NT2/D1 (cell line): ENCODE data around the gene NPHP3.

Experiments used
- DNase-seq: peaks from one replicate; pipeline ENCODE4 v3.0.0-alpha.2; 2011; ENCODE audit warnings: low read depth, low spot score
- H3K27me3 ChIP-seq: 2 replicates; pipeline ENCODE4 v1.6.0; 2011; ENCODE audit warnings: mild to moderate bottlenecking; ENCODE audit not compliant: insufficient read length, insufficient read depth
- H3K36me3 ChIP-seq: 2 replicates; pipeline ENCODE4 v1.6.1; 2011; ENCODE audit warnings: mild to moderate bottlenecking, low read length, mixed read lengths; ENCODE audit not compliant: insufficient read depth, insufficient read length
- H3K4me1 ChIP-seq: 2 replicates; pipeline ENCODE4 v1.5.1; 2011; ENCODE audit not compliant: insufficient read depth, insufficient read length
- H3K4me3 ChIP-seq: 2 replicates; pipeline ENCODE4 v1.5.1; 2011; ENCODE audit warnings: low read depth; ENCODE audit not compliant: insufficient read length
- H3K9ac ChIP-seq: 2 replicates; pipeline ENCODE4 v1.6.0; 2011; ENCODE audit warnings: low read depth; ENCODE audit not compliant: insufficient read length
- H3K9me3 ChIP-seq: 2 replicates; pipeline ENCODE4 v1.5.1; 2011; ENCODE audit warnings: mild to moderate bottlenecking, low read length; ENCODE audit not compliant: insufficient read depth
- SUZ12 ChIP-seq: IDR thresholded peaks from 2 replicates; pipeline ENCODE4 v1.6.1; 2011; ENCODE audit not compliant: insufficient read length, insufficient read depth; ENCODE audit errors: extremely low read depth
- YY1 ChIP-seq: IDR thresholded peaks from 2 replicates; pipeline ENCODE4 v1.6.1; 2011; ENCODE audit not compliant: insufficient read length, insufficient read depth
- ZNF274 ChIP-seq: IDR thresholded peaks from 2 replicates; pipeline ENCODE4 v1.6.1; 2011; ENCODE audit warnings: mild to moderate bottlenecking, low read depth, low read length

NPHP3 gene

DNA sequence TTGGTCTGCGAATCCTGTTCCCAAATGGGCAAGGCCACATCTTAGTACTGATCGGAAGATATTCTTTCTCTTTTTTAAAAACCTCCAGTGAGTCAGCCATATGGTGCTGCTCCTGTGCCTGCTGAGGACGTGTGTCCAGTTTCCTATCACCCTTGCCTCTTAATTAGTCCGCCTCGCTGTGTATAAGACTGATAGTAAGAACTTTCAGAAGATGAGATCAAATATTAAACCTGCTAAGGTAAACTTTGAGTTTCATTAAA is 61.5 kb downstream of the NPHP3 start:
- Histone ChIP-seq H3K9ac (peak overlapping the region; percentile 90), H3K4me1 (no peaks in the 10 kb centered on the region), H3K27me3 (no peaks in the 10 kb centered on the region), H3K36me3 (peaks cover 11% of the 10 kb centered on the region), H3K9me3 (no peaks in the 10 kb centered on the region), H3K4me3 (peak overlapping the region; percentile 83)
- no peak for DNase-seq
- TF ChIP-seq SUZ12, result no peak
- TF ChIP-seq YY1, result no peak
- TF ChIP-seq ZNF274, result no peak

DNA sequence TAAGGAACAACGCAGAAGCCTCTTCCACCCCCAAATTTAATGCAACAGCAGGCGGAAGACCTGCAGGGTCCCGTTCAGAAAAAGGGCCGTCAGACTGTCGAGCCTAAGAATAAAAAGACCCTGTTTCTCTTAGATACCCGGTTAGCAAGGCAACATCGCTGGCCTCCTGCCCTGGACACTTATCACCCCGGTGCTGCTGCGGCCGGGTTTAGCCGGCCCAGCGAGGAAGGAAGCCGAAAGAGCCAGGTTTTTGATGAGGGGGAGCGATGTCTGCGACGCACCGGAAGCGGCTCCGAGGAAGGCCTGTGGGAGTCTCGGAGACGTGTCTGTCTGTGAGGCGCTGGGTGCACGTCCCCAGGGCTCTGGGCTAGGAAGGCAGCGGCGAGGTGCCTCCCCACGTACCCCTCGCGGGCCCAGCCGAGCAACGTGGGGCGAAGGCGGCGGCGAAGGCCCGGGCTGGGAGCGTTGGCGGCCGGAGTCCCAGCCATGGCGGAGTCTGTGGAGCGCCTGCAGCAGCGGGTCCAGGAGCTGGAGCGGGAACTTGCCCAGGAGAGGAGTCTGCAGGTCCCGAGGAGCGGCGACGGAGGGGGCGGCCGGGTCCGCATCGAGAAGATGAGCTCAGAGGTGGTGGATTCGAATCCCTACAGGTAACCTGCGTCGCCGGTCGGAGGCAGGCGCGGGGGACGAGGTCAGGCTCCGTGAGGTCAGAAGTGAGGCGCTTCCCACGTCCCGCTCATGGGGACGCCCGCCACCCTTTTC is 62.0 kb downstream of the NPHP3 start, which contains the start of gene UBA5:
TSS of gene UBA5 (plus strand) at position 278 of the 759 bp plus-strand sequence. CDS start at position 487, 209 bp downstream.
- H3K4me3 ChIP-seq, result peak within 1 kb of the TSS; percentile 83
- TF ChIP-seq ZNF274 (no peak), SUZ12 (no peak), YY1 (no peak)
- peaks cover 11% of the 10 kb centered on the region for H3K36me3 ChIP-seq
- DNase-seq, result peak; percentile 33
- H3K9ac ChIP-seq, result peak within 1 kb of the TSS; percentile 90
- no peaks in the 10 kb centered on the region for H3K4me1 ChIP-seq
- H3K27me3 ChIP-seq, result no peaks in the 10 kb centered on the region
- H3K9me3 ChIP-seq, result no peaks in the 10 kb centered on the region

DNA sequence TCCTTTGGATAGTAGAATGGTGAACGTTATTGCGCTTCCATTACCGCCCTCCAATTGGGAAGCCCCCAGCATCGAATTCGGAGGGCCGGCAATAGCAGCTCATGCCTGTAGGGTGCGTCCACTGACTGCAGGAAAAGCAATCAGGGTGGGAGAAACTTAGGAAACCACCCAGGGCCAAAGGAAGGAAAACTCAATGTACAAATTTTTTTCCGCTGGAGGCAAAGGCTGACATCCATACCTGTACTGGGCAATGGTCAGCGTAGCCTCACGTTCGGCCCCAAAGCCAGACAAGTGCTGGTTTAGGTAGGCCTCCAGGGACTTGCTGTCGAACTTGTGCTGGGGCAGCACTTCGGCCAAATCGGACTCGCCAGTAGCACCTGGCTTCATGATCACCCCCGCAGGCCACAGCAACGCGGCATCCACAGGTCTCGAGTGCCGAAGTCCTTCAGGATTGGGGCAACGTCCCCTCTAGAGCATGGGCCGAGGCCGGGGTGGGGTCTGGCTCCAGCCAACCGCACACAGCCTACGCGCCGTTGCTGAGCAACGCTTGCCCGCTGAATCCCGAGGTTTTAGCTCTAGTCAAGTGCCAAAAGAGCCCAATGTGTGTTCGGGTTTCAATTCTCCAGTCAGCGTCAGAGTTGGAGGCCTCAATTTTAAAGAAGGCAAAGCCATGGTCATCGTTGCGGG is 62.7 kb downstream of the NPHP3 start, which contains the start of gene ACAD11:
TSS of gene ACAD11 (minus strand) at position 445 of the 687 bp plus-strand sequence. CDS start at position 387, 58 bp downstream.
- peak; percentile 30 for DNase-seq
- Histone ChIP-seq H3K36me3 (peaks cover 11% of the 10 kb centered on the region), H3K9ac (peak within 1 kb of the TSS; percentile 90), H3K4me1 (no peaks in the 10 kb centered on the region), H3K9me3 (no peaks in the 10 kb centered on the region), H3K27me3 (no peaks in the 10 kb centered on the region), H3K4me3 (peak within 1 kb of the TSS; percentile 83)
- TF ChIP-seq ZNF274 (no peak), YY1 (no peak), SUZ12 (no peak)

DNA sequence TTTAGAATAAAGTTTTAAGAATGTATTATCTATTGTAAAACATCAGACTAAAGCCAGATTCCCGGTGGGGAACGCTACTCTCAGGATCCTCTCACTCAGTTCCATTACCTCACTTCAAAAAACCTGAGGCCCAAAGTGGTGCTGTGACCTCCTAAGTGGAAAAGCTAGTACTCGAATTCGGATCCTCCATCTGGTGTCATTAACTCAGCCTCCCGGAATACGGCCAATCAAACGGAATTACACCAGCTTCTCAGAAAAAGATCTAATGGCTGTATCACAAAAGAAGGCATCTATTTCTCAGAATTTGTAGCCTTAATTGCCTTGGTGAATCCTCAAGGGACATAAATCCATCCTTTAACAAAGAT is 63.2 kb downstream of the NPHP3 start:
- Histone ChIP-seq H3K4me3 (peak overlapping the region; percentile 83), H3K36me3 (peaks cover 13% of the 10 kb centered on the region), H3K9me3 (no peaks in the 10 kb centered on the region), H3K9ac (no peak overlapping the region), H3K4me1 (no peaks in the 10 kb centered on the region), H3K27me3 (no peaks in the 10 kb centered on the region)
- no peak for DNase-seq
- TF ChIP-seq YY1 (no peak), ZNF274 (no peak), SUZ12 (no peak)

DNA sequence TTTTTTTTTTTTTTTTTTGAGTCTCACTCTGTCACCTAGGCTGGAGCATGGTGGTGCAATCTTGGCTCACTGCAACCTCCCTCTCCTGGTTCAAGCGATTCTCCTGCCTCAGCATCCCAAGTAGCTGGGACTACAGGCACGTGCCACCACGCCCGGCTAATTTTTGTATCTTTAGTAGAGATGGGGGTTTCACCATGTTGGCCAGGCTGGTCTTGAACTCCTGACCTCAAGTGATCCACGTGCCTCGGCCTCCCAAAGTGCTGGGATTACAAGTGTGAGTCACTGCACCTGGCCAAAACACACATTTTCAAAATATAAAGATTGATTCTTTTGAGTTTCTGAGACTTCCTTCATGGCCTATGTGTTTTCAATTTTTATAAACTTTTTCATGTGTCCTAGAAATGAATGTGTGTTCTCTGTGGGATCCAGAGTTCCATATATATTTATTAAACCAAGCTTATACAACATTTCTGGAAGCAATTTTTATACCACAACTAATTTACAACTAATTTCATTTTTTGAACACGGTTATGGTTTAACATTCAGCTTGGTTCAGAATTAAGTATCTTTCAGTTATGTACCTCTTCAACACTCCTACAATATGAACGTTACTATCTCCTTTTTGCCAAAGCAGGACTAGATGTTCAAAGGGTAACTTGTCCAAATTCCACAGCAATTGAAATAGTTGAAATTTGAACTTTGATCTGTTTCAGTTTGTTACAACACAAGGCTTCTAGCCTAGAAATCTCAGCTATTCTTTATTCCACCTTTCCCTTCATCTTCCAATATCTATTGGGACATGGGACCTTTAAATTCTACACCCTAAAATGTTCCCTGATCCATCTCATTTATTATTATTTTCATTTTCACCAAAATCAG is 64.1 kb downstream of the NPHP3 start:
- no peak overlapping the region for H3K9ac ChIP-seq
- H3K9me3 ChIP-seq, result no peaks in the 10 kb centered on the region
- no peaks in the 10 kb centered on the region for H3K4me1 ChIP-seq
- peaks cover 5% of the 10 kb centered on the region for H3K36me3 ChIP-seq
- DNase-seq, result no peak
- TF ChIP-seq YY1 (no peak), ZNF274 (no peak), SUZ12 (no peak)
- no peaks in the 10 kb centered on the region for H3K27me3 ChIP-seq
- H3K4me3 ChIP-seq, result no peak overlapping the region

DNA sequence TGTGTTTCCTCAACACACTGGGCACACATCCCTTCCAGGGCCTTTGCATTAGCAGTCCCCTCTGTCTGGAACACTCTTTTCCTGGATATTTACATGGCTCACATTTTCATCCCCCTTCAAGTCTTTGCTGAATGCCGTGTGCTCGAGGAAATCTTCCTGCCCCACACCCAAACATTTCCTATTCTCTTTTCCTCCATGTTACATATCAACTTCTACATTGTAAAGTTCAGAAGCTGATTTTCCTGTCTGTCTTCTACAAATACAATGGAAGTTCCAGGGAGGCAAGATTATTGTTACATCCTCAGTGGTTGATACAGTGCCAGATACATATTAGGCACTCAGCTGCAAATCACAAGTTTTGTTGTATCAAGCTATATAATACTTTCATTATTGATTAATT is 66.7 kb downstream of the NPHP3 start:
- H3K4me3 ChIP-seq, result no peak overlapping the region
- no peak for DNase-seq
- H3K36me3 ChIP-seq, result peaks cover 4% of the 10 kb centered on the region
- H3K9ac ChIP-seq, result no peak overlapping the region
- no peaks in the 10 kb centered on the region for H3K27me3 ChIP-seq
- no peaks in the 10 kb centered on the region for H3K9me3 ChIP-seq
- TF ChIP-seq SUZ12, result no peak
- TF ChIP-seq YY1, result no peak
- TF ChIP-seq ZNF274, result no peak
- H3K4me1 ChIP-seq, result no peaks in the 10 kb centered on the region
